ENCODE results near the gene DDX17.

DNA sequence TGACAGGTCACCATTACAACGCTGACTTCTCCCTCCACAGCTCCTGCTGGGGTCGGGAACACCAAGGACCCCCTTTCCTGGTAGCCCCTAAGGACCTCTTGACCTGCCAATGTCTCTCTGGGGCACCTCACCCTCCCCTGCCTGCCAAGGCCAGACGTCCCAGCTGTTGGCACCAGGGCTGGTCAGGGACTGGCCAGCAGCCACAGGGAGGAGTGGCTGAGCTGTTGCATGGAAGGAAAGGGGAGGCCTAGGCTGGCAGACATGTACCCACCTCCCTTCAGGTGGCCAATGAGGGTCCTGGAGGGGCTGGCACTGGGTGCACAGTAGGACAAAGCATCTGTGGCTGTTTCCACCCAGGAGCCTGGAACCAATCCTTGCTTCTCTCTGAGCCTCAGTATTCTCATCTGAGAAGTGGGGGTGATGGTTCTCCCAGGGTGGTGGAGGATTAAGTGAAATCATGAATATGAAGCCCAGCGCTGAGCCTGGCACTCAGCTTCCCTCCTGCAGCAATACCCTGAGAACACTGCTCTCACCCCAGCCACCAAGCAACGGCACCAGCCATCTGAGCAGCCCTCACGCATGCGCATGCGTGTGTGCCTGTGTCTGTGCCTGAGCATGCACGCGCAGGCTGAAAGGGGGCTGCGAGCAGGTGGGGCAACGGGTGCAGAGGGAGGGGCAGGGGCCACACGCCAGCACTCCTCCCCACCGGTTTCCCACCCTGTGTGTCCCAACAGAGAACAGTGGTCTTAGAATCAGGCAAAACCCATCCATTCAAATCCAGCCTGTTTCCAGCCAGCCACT lies 57.0 kb downstream of the DDX17 start:
- TF ChIP-seq, protein P1, sequence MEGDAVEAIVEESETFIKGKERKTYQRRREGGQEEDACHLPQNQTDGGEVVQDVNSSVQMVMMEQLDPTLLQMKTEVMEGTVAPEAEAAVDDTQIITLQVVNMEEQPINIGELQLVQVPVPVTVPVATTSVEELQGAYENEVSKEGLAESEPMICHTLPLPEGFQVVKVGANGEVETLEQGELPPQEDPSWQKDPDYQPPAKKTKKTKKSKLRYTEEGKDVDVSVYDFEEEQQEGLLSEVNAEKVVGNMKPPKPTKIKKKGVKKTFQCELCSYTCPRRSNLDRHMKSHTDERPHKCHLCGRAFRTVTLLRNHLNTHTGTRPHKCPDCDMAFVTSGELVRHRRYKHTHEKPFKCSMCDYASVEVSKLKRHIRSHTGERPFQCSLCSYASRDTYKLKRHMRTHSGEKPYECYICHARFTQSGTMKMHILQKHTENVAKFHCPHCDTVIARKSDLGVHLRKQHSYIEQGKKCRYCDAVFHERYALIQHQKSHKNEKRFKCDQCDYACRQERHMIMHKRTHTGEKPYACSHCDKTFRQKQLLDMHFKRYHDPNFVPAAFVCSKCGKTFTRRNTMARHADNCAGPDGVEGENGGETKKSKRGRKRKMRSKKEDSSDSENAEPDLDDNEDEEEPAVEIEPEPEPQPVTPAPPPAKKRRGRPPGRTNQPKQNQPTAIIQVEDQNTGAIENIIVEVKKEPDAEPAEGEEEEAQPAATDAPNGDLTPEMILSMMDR (conservative IDR thresholded peaks at IDR 0.05; ENCODE audit: low read depth in 2 of 2), result no peak
- no peak for TF ChIP-seq JUNB (IDR thresholded peaks at IDR 0.05; ENCODE audit: unreplicated experiment)
- TF ChIP-seq POLR2AphosphoS5 (IDR thresholded peaks at IDR 0.05; ENCODE audit: low read depth), result no peak
- no peak for TF ChIP-seq EZH2 (IDR thresholded peaks at IDR 0.05; ENCODE audit: low read depth, unreplicated experiment)
- no peak for TF ChIP-seq EZH2phosphoT487 (IDR thresholded peaks at IDR 0.05; ENCODE audit: unreplicated experiment)
- TF ChIP-seq, protein P2, sequence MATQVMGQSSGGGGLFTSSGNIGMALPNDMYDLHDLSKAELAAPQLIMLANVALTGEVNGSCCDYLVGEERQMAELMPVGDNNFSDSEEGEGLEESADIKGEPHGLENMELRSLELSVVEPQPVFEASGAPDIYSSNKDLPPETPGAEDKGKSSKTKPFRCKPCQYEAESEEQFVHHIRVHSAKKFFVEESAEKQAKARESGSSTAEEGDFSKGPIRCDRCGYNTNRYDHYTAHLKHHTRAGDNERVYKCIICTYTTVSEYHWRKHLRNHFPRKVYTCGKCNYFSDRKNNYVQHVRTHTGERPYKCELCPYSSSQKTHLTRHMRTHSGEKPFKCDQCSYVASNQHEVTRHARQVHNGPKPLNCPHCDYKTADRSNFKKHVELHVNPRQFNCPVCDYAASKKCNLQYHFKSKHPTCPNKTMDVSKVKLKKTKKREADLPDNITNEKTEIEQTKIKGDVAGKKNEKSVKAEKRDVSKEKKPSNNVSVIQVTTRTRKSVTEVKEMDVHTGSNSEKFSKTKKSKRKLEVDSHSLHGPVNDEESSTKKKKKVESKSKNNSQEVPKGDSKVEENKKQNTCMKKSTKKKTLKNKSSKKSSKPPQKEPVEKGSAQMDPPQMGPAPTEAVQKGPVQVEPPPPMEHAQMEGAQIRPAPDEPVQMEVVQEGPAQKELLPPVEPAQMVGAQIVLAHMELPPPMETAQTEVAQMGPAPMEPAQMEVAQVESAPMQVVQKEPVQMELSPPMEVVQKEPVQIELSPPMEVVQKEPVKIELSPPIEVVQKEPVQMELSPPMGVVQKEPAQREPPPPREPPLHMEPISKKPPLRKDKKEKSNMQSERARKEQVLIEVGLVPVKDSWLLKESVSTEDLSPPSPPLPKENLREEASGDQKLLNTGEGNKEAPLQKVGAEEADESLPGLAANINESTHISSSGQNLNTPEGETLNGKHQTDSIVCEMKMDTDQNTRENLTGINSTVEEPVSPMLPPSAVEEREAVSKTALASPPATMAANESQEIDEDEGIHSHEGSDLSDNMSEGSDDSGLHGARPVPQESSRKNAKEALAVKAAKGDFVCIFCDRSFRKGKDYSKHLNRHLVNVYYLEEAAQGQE (IDR thresholded peaks at IDR 0.05; ENCODE audit: unreplicated experiment), result no peak
- no peak for TF ChIP-seq CREB1 (CRISPR knock-in tag; IDR thresholded peaks at IDR 0.05; ENCODE audit: low read depth)

Measured in GM23338 (cell line).